GM18508 (cell line): ENCODE measurements around the gene HSPA1A.
"Not testable (repeated sequence)": the region's sequence is repeated elsewhere in the genome, so short reads cannot be mapped to it uniquely, and the experiment has no call there.

Experiments used
- ATAC-seq: cut with Tn5 transposase; IDR thresholded peaks from one replicate; pipeline ENCODE4 v1.9.1; 2021; ENCODE audit warnings: moderate number of reproducible peaks; ENCODE audit not compliant: insufficient read depth, unreplicated experiment

Gene HSPA1A

DNA sequence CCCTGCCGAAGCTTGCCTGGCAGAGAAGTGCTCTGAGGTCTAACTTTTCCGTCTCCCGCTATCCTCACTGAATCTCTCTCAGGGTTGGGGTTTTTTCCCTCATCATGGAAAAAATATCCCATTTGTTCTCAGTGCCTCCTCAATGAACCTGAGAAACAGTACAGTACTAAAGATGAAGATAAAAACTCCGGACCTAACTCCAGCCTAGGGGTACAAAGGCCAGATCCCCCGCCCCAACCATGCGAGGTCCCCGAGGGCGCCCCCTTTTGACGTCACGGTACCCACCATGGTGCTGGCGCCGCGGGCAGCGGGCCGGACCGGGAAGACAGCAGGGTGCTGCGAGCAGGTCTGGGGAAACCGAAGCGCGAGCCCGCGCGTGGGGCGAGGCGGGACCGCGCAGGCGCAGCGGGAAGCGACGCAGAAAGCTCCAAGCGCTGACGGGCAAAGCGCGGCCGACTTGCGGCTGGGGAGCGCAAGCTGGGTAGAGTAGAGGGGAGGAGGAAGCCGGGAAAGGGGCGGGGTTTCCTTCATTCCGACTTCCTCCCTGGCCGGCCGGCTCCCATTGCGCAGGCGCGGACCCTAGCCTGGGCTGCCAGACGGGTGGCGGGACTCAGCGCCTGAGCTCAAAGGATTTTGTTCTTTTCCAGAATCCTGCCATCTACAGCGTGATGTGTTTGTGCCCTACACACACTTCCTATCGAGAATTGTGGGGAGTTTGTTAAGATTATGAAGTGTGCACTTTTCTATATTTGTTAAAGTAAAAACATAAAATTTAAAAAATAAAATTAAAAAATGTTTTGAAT, 8.7 kb upstream of the HSPA1A start, which contains the start of gene LSM2:
LSM2 (minus strand) TSS at position 497 of the 803 bp plus-strand sequence; CDS start at position 288, 209 bp downstream.
- no peak for ATAC-seq

DNA sequence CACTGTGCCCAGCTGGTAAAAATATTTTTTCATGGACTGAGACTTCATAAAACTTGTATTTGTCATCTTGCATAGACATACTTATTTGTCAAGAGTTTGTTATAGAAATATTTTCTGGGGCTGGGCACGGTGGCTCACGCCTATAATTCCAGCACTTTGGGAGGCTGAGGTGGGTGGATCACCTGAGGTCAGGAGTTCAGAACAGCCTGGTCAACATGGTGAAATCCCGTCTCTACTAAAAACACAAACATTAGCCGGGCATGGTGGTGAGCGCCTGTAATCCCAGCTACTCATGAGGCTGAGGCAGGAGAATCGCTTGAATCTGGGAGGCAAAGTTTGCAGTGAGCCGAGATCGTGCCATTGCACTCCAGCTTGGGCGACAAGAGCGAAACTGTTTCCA, 6.7 kb upstream of the HSPA1A start:
- not testable (repeated sequence) for ATAC-seq

DNA sequence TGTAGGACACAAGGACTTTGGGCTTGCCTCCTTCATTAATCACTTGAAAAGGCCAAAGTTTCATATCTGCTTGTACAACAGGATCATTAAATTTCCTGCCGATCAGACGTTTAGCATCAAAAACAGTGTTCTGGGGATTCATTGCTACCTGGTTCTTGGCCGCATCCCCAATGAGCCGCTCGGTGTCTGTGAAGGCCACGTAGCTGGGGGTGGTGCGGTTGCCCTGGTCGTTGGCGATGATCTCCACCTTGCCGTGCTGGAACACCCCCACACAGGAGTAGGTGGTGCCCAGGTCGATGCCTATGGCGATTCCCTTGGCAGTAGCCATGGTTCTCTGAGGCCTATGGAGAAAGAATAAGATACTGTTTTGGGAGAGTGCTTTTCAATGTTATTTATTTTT, 3.7 kb upstream of the HSPA1A start:
- ATAC-seq: no peak

DNA sequence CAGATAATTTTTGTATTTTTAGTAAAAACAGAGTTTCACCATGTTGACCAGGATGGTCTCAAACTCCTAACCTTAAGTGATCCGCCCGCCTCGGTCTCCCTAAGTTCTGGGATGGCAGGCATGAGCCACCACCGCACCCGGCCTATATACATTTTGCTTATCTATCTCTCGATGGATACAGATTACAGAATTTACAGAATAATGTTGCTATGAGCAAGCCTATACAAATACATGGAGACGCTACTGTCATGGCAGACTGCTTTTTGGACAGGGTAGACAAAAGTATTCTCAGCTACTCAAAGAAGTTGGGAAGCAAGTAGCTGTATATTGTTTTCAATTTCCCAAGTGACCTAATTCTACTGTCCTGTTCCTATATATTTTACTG, 1.9 kb upstream of the HSPA1A start:
- ATAC-seq: no peak

DNA sequence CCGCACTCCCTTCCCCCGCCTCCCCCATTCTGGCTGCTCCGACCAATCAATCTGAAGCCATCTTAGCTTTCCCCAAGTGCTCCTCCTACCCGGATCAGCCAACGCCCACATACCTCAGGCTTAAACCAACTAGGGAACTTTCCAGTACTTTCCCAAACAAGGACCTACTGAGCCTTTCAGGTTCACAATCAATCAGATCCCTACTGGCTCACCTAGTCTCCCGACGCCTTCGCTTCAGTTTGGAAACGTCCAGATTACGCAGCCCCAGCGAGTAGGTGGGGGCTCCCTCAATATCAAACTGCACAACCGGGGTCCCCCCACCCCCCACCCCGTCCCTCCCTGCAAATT, 692 bp upstream of the HSPA1A start:
- ATAC-seq: no peak

DNA sequence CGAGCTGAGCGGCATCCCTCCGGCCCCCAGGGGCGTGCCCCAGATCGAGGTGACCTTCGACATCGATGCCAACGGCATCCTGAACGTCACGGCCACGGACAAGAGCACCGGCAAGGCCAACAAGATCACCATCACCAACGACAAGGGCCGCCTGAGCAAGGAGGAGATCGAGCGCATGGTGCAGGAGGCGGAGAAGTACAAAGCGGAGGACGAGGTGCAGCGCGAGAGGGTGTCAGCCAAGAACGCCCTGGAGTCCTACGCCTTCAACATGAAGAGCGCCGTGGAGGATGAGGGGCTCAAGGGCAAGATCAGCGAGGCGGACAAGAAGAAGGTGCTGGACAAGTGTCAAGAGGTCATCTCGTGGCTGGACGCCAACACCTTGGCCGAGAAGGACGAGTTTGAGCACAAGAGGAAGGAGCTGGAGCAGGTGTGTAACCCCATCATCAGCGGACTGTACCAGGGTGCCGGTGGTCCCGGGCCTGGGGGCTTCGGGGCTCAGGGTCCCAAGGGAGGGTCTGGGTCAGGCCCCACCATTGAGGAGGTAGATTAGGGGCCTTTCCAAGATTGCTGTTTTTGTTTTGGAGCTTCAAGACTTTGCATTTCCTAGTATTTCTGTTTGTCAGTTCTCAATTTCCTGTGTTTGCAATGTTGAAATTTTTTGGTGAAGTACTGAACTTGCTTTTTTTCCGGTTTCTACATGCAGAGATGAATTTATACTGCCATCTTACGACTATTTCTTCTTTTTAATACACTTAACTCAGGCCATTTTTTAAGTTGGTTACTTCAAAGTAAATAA, 2.0 kb downstream of the HSPA1A start:
- ATAC-seq: not testable (repeated sequence)

DNA sequence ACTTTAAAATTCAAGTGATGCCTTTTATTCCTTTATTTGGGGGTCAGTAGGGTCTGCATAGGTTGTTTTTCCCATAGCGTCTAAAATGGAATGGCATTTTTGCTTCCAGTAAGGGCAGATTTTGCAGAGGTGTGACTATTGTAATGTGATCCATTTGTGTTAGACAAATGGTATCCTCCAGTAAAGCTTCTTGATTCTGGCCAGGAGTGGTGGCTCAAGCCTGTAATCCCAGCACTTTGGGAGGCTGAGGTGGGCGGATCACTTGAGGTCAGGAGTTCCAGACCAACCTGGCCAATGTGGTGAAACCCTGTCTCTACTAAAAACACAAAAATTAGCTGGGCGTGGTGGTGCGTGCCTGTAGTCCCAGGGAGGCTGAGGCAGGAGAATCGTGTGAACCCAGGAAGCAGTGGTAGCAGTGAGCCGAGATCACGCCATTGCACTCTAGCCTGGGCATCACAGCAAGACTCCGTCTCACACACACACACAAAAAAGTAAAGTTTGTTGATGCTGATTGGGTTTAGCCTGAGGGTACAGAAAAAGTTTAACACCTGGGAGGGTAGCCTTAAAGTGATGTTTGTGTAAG, 2.7 kb downstream of the HSPA1A start:
- not testable (repeated sequence) for ATAC-seq

DNA sequence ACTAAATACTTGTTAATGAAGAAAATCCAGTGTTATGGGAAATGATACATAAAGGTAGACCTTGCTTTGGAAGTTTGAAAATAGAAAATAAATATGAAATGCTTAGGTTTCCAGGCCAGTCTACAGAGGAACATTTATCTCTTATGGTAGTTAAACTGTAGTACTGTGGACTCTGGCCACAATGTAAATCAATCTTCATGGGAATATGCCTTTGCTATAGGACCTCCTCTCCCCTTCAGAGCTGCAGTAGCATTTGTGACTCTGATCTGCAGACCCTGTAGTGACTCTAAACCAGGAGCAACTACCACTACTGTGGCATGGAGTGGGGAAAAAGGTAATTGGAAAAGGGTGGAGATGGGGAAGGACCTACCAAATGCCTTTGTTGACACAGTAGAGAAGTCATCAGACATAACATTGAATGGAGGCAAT, 4.5 kb downstream of the HSPA1A start:
- ATAC-seq: no peak

DNA sequence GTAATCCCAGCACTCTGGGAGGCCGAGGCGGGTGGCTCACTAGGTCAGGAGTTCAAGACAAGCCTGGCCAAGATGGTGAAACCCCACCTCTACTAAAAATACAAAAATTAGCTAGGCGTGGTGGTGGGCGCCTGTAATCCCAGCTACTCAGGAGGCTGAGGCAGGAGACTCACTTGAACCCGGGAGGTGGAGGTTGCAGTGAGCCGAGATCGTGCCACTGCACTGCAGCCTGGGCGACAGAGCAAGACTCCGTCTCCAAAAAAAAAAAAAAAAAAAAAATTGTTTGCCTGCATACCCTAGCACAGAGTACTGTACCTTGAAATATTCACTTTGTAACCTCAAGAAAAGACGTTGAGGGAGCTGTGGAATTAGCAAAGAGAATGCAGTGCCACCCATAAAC, 5.1 kb downstream of the HSPA1A start:
- not testable (repeated sequence) for ATAC-seq

DNA sequence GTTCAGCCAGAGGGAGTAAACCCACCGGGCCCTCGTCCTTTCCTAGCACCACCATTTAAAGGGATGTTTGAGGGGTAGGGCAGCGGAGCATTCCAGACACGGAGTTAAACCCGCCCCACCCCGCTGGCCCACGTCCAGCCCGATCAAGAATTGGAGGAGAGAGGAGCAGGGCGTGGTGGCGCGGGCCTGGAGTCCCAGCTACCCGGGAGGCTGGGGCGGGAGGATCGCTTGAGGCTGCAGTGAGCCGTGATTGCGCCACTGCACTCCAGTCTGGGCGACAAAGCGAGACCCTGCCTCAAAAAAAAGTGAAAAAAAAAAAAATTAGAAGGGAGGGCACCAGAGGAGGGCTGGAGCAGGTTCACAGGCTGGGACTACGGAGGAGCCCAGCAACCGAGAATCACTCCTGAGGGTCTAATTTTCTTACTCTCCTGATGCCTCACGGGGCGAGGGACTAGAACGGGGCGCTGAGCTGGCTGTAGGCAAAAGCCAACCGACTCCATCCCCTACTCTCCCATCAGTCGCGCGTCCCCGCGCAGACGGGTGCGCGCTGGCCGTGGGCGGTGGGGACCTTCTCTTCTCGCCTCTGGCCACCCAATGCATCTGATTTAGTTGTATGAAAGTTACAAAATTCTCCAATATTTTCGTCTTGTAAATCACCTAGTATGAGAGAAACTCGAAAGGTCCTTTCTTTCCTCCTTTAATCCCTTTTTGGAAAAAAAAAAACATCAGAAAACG, 6.1 kb downstream of the HSPA1A start:
- no peak for ATAC-seq

DNA sequence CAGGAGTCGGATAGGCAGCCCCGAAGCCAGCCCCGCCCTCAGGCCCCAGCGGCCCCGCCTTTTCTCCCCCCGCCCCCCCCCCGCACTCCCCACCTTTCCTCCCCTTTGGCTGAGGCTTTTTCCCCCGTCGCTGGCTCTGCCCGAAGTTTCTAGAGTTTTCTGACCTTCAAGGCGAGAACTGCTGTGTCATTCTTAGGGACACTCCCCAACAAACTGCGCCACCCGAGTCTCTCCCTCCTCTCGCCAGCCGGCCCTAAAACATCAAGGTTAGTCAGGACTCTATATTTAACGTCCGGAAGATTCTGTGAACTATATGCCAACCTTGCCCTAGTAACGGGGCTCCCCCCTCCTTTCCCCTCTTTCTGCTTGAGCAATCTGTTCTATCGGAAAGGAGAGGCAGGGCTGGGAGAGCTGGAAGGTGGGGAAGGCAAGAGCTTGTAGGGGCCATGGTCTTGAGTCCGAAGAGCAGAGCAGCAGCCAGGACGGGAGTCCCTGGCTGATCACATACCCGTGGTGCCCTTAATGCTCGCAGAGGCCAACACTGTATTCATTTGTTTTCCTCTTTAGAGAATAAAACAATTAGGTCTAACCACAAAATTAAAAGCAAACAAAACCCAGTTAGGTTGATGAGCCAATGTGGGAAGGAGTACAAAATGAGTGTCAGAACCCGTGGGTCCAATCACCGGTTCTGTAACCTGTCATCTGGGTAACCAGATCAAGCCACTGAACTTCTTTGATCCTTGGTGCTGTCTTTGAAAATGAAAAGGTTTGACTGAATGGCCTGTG, 6.9 kb downstream of the HSPA1A start:
- ATAC-seq: no peak

DNA sequence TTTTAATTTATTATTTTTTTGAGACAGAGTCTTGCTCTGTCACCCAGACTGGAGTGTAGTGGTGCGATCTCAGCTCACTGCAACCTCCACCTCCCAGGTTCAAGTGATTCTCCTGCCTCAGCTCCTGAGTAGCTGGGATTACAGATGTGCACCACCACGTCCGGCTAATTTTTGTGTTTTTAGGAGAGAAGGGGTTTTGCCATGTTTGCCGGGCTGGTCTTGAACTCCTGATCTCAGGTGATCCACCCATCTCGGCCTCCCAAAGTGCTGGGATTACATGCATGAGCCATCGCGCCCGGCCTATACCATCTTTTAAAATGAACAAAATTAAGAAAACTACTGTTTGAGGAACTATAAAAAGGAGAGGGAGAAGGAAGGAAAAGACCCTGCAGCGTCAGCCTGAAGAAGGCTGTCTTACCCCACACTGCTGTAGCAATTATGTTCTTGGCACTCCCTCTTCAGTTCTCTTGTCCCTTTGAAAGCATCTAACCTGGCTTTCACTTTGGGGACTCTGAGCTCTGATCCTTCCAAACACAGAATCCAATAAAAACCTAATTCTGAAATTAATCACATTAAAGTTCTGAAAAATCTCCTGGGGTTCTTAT, 8.4 kb downstream of the HSPA1A start:
- ATAC-seq: not testable (repeated sequence)

DNA sequence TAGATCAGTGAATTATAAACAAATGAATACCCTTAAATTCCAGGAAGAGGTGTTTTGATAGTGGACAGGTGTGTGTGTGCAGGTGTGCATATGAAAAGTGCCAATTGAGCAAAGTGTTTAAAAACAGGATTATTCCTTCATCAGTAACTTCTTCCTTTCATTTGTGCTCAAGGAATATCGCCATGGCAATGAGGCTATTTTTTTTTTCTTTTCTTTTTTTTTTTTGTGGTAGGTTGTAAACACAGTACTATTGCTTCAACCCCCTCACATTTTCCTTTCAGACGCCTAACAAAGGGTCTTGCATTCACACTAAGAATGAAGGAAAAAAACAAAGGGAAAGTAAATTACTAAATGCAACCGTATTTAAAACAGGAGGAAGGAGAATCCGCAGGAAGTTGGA, 10.2 kb downstream of the HSPA1A start:
- no peak for ATAC-seq

DNA sequence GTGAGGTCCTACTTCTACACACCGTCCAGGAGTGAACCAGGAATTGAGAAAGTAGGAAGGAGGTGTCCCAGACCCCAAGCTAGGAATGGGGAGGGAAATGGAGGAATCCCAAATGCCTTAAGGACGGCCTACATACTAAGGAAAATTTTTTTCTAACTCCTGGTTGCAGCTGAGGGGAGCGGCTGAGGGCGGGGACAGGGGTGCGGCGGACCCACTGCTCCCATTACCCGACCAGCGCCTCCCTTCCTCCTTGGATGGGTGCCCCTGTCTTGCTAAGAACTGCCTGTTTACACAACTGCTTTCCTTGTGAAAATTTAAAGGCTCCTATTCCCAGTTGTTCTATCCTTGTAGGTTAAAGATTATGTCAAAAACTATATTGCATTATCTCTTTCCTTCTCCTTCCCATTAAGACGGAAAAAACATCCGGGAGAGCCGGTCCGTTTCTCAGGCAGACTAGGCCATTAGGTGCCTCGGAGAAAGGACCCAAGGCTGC, 11.5 kb downstream of the HSPA1A start:
- no peak for ATAC-seq

DNA sequence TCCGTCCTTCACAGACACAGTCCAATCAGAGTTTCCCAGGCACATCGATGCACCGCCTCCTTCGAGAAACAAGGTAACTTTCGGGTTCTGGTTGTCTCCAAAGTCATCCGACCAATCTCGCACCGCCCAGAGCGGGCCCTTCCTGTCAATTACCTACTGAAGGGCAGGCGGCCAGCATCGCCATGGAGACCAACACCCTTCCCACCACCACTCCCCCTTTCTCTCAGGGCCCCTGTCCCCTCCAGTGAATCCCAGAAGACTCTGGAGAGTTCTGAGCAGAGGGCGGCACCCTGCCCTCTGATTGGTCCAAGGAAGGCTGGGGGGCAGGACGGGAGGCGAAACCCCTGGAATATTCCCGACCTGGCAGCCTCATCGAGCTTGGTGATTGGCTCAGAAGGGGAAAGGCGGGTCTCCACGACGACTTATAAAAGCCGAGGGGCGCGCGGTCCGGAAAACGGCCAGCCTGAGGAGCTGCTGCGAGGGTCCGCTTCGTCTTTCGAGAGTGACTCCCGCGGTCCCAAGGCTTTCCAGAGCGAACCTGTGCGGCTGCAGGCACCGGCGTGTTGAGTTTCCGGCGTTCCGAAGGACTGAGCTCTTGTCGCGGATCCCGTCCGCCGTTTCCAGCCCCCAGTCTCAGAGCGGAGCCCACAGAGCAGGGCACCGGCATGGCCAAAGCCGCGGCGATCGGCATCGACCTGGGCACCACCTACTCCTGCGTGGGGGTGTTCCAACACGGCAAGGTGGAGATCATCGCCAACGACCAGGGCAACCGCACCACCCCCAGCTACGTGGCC, 12.1 kb downstream of the HSPA1A start, which contains the start of gene HSPA1B:
HSPA1B (plus strand) TSS at position 453 of the 794 bp plus-strand sequence; CDS start at position 666, 213 bp downstream.
- ATAC-seq: peak; percentile 52

DNA sequence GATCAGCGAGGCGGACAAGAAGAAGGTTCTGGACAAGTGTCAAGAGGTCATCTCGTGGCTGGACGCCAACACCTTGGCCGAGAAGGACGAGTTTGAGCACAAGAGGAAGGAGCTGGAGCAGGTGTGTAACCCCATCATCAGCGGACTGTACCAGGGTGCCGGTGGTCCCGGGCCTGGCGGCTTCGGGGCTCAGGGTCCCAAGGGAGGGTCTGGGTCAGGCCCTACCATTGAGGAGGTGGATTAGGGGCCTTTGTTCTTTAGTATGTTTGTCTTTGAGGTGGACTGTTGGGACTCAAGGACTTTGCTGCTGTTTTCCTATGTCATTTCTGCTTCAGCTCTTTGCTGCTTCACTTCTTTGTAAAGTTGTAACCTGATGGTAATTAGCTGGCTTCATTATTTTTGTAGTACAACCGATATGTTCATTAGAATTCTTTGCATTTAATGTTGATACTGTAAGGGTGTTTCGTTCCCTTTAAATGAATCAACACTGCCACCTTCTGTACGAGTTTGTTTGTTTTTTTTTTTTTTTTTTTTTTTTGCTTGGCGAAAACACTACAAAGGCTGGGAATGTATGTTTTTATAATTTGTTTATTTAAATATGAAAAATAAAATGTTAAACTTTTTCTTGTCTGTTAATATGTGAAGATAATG, 14.4 kb downstream of the HSPA1A start:
- no peak for ATAC-seq

DNA sequence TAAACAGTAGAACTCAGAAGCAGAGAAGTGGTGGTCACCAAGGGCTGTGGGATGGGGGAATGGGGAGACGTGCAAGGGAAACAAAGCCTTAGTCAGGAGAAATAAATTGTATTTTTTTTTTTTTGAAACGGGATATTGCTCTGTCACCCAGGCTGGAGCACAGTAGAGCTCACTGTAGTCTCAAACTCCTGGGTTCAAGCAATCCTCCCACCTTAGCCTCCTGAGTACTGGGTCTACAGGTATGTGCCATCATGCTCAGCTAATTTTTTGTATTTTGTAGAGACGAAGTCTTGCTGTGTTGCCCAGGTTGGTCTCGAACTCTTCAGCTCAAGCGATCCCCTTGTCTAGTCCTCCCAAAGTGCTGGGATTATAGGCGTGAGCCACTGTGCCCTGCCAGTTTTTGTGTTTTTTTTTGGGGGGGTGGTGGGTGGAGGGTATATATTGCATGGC, 15.6 kb downstream of the HSPA1A start:
- no peak for ATAC-seq
